GM12875 (cell line): ENCODE measurements around the gene NDUFA13.

ENCODE experiments used
- H3K4me3 ChIP-seq: one replicate; pipeline ENCODE4 v1.5.1; 2011; ENCODE audit warnings: low read depth, low read length, control low read depth
- CTCF ChIP-seq: IDR thresholded peaks from 2 replicates; pipeline ENCODE4 v1.5.1; 2011; ENCODE audit warnings: low read depth, mild to moderate bottlenecking, control low read depth, inconsistent platforms, low read length, moderate library complexity, borderline replicate concordance; ENCODE audit not compliant: insufficient read depth

NDUFA13 gene

GRCh38 chr19:19514881-19515641 lies 964 bp upstream of the NDUFA13 start, which contains the start of gene TSSK6:
Gene TSSK6, minus strand, starts transcription at chr19:19515548. Its CDS starts 121 bp downstream, at chr19:19515427.
- peak within 1 kb of the TSS; percentile 77 for H3K4me3 ChIP-seq
- no peak for TF ChIP-seq CTCF

GRCh38 chr19:19517235-19517619 lies 1.2 kb downstream of the NDUFA13 start:
- H3K4me3 ChIP-seq: no peak overlapping the region
- TF ChIP-seq CTCF: no peak

GRCh38 chr19:19520989-19521388 lies 5.0 kb downstream of the NDUFA13 start:
- TF ChIP-seq CTCF: no peak
- no peak overlapping the region for H3K4me3 ChIP-seq

- H3K4me3 ChIP-seq: no peak overlapping the region
- TF ChIP-seq CTCF: no peak
Measured at GRCh38 chr19:19523177-19523576, 7.2 kb downstream of the NDUFA13 start.

GRCh38 chr19:19524053-19524452 lies 8.0 kb downstream of the NDUFA13 start:
- 0 out of 2 replicates have a peak, but pooled peaks have one; percentile 11 for TF ChIP-seq CTCF

GRCh38 chr19:19525611-19526380 lies 9.8 kb downstream of the NDUFA13 start:
- TF ChIP-seq CTCF: 0 out of 2 replicates have a peak, but pooled peaks have one; percentile 2
- no peak overlapping the region for H3K4me3 ChIP-seq

More at GRCh38 chr19:19524053-19524452, 8.0 kb downstream of the NDUFA13 start:
- H3K4me3 ChIP-seq: no peak overlapping the region
